Loucy (cell line): ENCODE results near the gene KLHL25.

Experiments
- EZH2phosphoT487 ChIP-seq: fragments of 200-600 bp; IDR thresholded peaks from 2 replicates; pipeline ENCODE4 v1.6.1; 2018; ENCODE audit warnings: antibody characterized with exemption, mild to moderate bottlenecking, moderate library complexity, borderline replicate concordance
- TF ChIP-seq, protein P1 (sequence below): fragments of 200-600 bp; sonication (generic); conservative IDR thresholded peaks from 2 replicates; pipeline ENCODE4 v1.5.1; 2014; ENCODE audit warnings: mild to moderate bottlenecking, antibody characterized with exemption, low read length

DNA sequence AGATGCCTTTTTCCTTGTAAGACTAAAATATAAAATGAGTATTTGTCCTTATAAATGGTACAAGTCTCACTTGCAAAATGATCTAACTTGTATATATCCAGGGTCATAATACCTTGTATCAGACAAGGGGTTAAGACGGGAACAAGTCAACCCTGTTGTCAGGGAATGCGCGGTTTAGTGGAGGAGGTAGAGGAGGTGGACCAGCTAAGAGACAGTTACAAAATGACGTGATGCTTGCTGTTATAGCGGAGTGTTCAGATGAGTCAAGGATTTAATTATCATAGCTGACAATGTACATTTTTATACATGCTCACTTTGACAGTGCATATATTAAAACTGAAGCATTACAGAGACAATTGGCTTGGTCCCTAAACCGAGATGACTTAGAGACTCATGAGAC, 26.8 kb upstream of the KLHL25 start:
- TF ChIP-seq, protein P1, sequence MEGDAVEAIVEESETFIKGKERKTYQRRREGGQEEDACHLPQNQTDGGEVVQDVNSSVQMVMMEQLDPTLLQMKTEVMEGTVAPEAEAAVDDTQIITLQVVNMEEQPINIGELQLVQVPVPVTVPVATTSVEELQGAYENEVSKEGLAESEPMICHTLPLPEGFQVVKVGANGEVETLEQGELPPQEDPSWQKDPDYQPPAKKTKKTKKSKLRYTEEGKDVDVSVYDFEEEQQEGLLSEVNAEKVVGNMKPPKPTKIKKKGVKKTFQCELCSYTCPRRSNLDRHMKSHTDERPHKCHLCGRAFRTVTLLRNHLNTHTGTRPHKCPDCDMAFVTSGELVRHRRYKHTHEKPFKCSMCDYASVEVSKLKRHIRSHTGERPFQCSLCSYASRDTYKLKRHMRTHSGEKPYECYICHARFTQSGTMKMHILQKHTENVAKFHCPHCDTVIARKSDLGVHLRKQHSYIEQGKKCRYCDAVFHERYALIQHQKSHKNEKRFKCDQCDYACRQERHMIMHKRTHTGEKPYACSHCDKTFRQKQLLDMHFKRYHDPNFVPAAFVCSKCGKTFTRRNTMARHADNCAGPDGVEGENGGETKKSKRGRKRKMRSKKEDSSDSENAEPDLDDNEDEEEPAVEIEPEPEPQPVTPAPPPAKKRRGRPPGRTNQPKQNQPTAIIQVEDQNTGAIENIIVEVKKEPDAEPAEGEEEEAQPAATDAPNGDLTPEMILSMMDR: no peak
- no peak for TF ChIP-seq EZH2phosphoT487
